Common myeloid progenitor, CD34-positive (primary cell): Measurements from ENCODE around the gene NOC4L.
A peak's percentile ranks its signal among the peaks of the same experiment; 100 is the strongest.

Experiments
- CTCF ChIA-PET: fragments of 350-600 bp; sonication (Branson Sonifier 250); formaldehyde crosslinking; loops from one replicate; lab custom pipeline; 2021; ENCODE audit warnings: antibody characterized with exemption; lab: Charles Lee
- POLR2A ChIA-PET: fragments of 350-600 bp; sonication (Branson Sonifier 250); formaldehyde crosslinking; loops from one replicate; lab custom pipeline; 2021; ENCODE audit warnings: antibody characterized with exemption; lab: Charles Lee
- DNase-seq, 3 donors: peaks; one replicate each; pipeline versions ENCODE4 v3.0.0 to v3.0.0-alpha.2; 2013
- H3K27ac ChIP-seq, 2 experiments: 1 replicate in 1 of 2; 2 replicates in 1 of 2; pipeline ENCODE4 v1.7.0; 2013; ENCODE audit warnings: inconsistent platforms in 2 of 2, low read length in 2 of 2, mild to moderate bottlenecking in 2 of 2, low read depth in 1 of 2, moderate library complexity in 1 of 2; ENCODE audit not compliant: severe bottlenecking in 2 of 2, insufficient read depth in 1 of 2, poor library complexity in 1 of 2
- H3K27me3 ChIP-seq, 5 experiments: replicated peaks in 2 of 5; 1 replicate in 3 of 5; 2 replicates in 2 of 5; pipeline versions ENCODE4 v1.6.1 to v1.7.0; 2013; ENCODE audit warnings: low read length in 4 of 5, mild to moderate bottlenecking in 2 of 5, moderate library complexity in 2 of 5, inconsistent platforms in 1 of 5; ENCODE audit not compliant: insufficient read depth in 5 of 5, control insufficient read depth in 4 of 5
- H3K36me3 ChIP-seq, 4 experiments: 1 replicate in 2 of 4; 2 replicates in 2 of 4; pipeline versions ENCODE4 v1.6.1 to v1.7.0; 2013; ENCODE audit warnings: low read length in 3 of 4, control low read depth in 1 of 4, mild to moderate bottlenecking in 1 of 4; ENCODE audit not compliant: control insufficient read depth in 4 of 4, insufficient read depth in 4 of 4
- H3K4me1 ChIP-seq, 4 experiments: 1 replicate in 3 of 4; 2 replicates in 1 of 4; pipeline versions ENCODE4 v1.6.1 to v1.7.1; 2013; ENCODE audit warnings: low read length in 3 of 4, mild to moderate bottlenecking in 3 of 4, control low read depth in 1 of 4, inconsistent platforms in 1 of 4, moderate library complexity in 1 of 4; ENCODE audit not compliant: control insufficient read depth in 4 of 4, insufficient read depth in 4 of 4; ENCODE audit errors: control extremely low read depth in 1 of 4
- H3K4me3 ChIP-seq, 7 experiments: 1 replicate in 4 of 7; 2 replicates in 3 of 7; pipeline versions ENCODE4 v1.5.1 to v1.7.0; 2013; ENCODE audit warnings: mild to moderate bottlenecking in 7 of 7, low read length in 6 of 7, moderate library complexity in 6 of 7, inconsistent platforms in 2 of 7, low read depth in 2 of 7, control low read depth in 1 of 7; ENCODE audit not compliant: insufficient read depth in 4 of 7, control insufficient read depth in 1 of 7; ENCODE audit errors: extremely low read depth in 1 of 7
- H3K9me3 ChIP-seq, 5 experiments: 1 replicate in 4 of 5; 2 replicates in 1 of 5; pipeline versions ENCODE4 v1.6.1 to v1.7.1; 2013; ENCODE audit warnings: low read length in 4 of 5, mild to moderate bottlenecking in 2 of 5, inconsistent platforms in 1 of 5, low read depth in 1 of 5, moderate library complexity in 1 of 5; ENCODE audit not compliant: control insufficient read depth in 4 of 5, insufficient read depth in 2 of 5; ENCODE audit errors: control extremely low read depth in 1 of 5
- WGBS: methylation state at CpG from one replicate; pipeline ENCODE4 v1.1.5; 2013; ENCODE audit not compliant: insufficient coverage; 5-methylcytosine and 5-hydroxymethylcytosine counted together

NOC4L gene

DNA sequence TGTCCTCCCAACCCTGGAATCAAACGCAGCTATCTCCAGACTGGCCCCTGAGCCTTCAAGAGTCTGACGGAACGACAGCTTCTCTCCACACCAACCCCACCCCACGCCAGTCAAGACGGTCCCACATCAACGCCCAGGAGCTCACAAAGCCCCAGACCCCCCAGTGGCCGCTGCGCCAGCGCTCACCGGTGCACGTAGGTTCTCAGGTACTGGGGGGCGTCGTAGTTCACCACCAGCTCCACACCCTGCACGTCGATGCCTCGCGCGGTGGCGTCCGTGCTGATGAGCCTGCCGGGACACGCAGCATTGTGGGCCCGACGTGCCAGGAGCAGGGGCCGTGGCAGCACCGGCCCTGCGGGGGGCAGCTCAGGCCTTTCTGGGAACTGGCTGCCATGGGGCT, 4.3 kb upstream of the NOC4L start:
- ChIA-PET POLR2A (no interaction called here), CTCF (no interaction called here)
- no peak overlapping the region for H3K4me3 ChIP-seq
- peaks cover 11 to 42% (median 36%) of the 10 kb centered on the region in 4 experiments for H3K36me3 ChIP-seq
- no peak overlapping the region for H3K27ac ChIP-seq
- no peak for DNase-seq
- no peaks in the 10 kb centered on the region for H3K9me3 ChIP-seq
- WGBS: 98% methylated on average over 27 of the region's 27 CpGs
- H3K4me1 ChIP-seq: peaks cover 0 to 16% (median 14%) of the 10 kb centered on the region in 4 experiments
- no peaks in the 10 kb centered on the region for H3K27me3 ChIP-seq

DNA sequence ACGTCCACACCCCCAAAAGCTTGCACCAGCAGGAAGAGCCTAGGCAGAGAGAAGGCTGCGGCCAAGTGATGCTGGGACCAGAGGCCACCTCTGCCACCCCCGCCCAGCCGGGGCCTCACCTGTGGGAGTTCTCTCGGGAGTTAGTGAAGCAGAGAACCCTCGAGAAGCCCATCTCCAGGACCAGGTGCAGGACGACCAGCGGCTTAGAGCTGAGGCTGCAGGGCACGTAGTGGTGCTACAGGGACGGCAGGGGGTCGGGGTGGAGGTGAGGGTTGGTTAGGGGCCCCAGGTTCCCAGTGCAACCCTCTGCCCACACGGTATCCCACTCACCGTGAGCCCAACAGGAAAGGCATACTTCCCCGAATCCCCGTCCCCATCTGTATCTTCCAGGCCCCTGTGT, 3.8 kb upstream of the NOC4L start:
- CTCF ChIA-PET: no interaction called here
- 93% methylated on average over 15 of the region's 15 CpGs for WGBS

DNA sequence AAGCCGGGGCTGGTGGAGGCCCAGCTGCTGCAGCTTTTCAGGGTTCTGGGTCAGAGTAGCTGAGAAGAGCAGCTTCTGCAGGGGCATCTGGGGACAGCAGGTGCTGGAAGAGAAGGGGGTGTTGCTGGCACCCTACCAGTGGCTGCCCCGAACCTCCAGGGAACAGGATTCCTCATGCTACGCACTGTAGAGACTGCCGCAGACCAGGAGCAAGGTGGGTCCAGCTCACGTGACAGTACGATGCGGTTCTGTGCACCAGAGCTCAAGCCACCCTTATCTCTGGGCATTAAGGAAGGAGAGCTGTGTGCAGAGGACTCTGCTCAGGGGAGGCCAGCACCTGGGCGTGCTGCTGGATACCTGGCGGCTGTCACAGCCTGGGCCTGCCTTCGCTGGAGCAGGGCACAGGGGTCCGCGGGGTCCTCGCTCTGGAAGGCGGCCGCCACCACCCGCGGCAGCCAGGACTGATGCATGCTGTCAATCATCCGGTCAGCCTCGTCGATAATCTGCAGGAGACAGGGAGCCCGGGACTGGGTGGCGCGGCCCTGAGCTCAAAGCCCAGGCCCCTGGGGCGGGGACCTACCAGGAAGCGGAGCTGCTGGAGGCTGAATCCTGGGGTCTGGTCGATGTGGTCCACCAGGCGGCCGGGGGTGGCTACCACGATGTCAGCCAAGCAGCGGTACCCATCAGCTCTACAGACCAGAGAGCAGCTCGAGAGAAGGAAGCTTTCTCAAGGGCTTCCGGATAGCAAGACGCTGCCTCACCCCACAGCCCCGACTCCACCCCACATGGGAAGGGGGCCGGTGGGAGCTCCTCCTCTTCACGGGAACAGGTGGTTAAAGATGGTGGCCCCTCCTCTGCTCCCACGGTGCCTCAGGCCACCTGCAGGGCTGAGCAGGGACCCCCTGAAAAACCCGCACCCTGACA, 3.1 kb upstream of the NOC4L start:
- H3K4me3 ChIP-seq: no peak overlapping the region
- no peaks in the 10 kb centered on the region for H3K9me3 ChIP-seq
- peaks cover 11 to 47% (median 38%) of the 10 kb centered on the region in 4 experiments for H3K36me3 ChIP-seq
- DNase-seq: no peak
- peaks cover 0 to 23% (median 22%) of the 10 kb centered on the region in 4 experiments for H3K4me1 ChIP-seq
- WGBS: 96% methylated on average over 33 of the region's 38 CpGs
- POLR2A ChIA-PET: no interaction called here
- H3K27me3 ChIP-seq: no peaks in the 10 kb centered on the region
- H3K27ac ChIP-seq: no peak overlapping the region
- CTCF ChIA-PET: interaction anchor here (1.4 kb wide), 1 partner anchor 16 kb away, joined by 3 read pairs; no protein-coding TSS in a partner anchor

More for the DNA sequence above, 3.8 kb upstream of the NOC4L start:
- no peak overlapping the region for H3K27ac ChIP-seq
- no peaks in the 10 kb centered on the region for H3K27me3 ChIP-seq
- peaks cover 11 to 42% (median 37%) of the 10 kb centered on the region in 4 experiments for H3K36me3 ChIP-seq
- H3K4me3 ChIP-seq: no peak overlapping the region
- H3K9me3 ChIP-seq: no peaks in the 10 kb centered on the region
- no peak for DNase-seq
- POLR2A ChIA-PET: no interaction called here
- peaks cover 0 to 22% (median 20%) of the 10 kb centered on the region in 4 experiments for H3K4me1 ChIP-seq

DNA sequence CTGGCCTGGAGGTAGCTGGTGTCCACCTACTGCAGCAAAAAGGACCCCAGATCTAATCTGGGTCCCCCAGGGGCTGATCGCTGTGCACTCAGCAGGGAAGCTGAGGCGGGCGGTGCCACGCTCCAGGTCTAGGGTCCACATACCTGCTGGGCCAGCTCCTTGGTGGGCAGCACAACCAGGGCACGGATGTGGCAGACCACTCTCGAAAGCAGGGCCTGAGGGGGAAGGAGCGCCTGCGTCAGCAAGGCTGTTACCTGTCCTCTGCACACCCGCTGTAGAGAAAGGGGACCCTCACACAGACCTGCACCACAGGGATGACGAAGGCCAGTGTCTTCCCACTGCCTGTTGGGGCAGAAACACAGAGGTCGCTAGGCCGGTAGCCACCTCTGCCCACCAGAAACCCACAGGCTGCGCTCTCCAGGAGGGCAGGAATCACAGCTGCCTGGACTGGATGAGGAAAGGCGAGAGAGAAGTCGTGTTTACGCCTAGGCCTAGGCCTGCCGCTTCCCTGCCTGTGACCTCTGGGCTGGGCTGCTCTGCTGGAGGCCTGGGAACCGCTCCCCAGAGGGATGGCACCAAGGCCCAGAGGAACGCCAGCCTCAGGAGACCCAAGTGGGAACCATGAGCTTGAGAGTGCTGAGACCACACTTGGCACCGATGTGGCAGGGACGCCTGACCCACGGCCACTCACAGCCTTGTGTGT, 2.1 kb upstream of the NOC4L start:
- 95% methylated on average over 17 of the region's 22 CpGs for WGBS
- POLR2A ChIA-PET: no interaction called here
- DNase-seq: no peak

DNA sequence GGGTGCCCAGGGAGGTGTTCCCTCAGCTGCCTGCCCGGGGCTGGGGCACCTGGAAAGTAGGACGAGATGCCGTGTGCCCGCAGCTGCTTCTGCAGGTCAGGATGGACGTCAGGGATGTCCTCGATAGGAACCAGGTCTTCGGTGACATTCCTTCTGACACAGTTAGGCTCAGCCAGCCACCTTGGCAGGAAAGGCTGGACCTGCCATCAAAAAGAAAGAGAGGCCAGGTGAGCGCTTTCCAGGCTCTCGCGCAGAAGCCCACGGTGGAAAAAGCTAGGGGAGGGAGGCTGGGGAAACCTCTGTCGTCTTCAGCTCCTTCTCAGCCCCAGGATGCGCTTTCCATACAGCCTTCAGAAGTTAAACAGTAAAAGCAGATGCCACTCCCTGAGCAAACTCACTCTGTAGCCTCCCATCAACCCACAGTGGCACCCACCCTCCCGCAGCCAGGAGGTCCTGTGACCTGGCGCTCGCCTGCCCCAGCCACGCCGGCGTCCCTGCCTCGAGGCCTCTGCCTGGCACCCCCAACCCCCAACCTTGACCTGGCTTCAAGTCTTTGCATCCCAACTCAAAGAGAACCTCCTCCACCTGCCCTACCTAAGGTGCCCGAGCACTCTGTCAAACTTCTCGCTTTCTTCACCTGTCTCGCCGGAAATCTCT, 1.4 kb upstream of the NOC4L start:
- Histone ChIP-seq H3K4me3 (peak overlapping the region in 6 of 7 experiments; percentile 68 to 90 (median 84)), H3K9me3 (no peaks in the 10 kb centered on the region), H3K4me1 (peaks cover 0 to 23% (median 22%) of the 10 kb centered on the region in 4 experiments), H3K36me3 (peaks cover 11 to 61% (median 45%) of the 10 kb centered on the region in 4 experiments), H3K27me3 (no peaks in the 10 kb centered on the region), H3K27ac (no peak overlapping the region)
- 86% methylated on average over 23 of the region's 24 CpGs for WGBS
- CTCF ChIA-PET: no interaction called here
- no peak for DNase-seq
- POLR2A ChIA-PET: no interaction called here

More for the DNA sequence above, 2.1 kb upstream of the NOC4L start:
- Histone ChIP-seq H3K4me1 (peaks cover 0 to 23% (median 22%) of the 10 kb centered on the region in 4 experiments), H3K27me3 (no peaks in the 10 kb centered on the region), H3K27ac (no peak overlapping the region), H3K4me3 (peak overlapping the region in 1 of 7 experiments; percentile 68), H3K36me3 (peaks cover 11 to 54% (median 42%) of the 10 kb centered on the region in 4 experiments), H3K9me3 (no peaks in the 10 kb centered on the region)
- CTCF ChIA-PET: interaction anchor here (1.4 kb wide), 1 partner anchor 17 kb away, joined by 3 read pairs; no protein-coding TSS in a partner anchor

DNA sequence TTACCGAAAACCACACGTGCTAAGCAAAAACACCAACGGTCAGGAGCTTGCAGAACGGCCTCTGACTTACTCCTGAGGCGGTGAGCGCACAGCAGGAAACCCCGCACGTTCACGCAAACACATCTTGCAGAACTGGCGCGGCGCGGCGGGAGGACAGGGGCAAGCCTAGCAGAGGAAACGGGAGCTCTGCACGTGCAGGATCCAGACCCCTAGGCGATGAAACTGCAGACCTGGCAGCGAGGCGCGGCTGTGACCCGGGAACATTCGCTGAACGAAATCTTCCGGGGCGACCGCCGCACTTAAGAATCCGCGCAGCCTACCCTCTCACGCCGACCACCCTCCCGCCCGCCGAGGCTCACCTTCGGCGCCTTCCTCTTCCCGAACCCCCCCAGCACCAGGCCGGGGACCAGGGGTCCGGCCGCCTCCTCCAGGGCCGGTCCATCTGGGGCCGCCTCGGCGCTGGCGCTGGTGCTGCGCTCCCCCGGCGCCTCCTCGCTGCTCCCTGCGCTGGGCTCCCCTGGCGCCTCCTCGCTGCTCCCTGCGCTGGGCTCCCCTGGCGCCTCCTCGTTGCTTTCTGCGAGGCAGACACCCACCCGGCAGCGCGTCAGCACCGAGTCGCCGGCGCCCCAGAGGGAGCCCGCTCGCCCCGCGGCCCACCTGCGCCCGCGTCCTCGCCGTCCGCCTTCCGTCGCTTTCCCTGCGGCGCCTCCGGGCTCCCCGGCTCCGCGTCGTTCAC, 753 bp upstream of the NOC4L start:
- CTCF ChIA-PET: no interaction called here
- no peaks in the 10 kb centered on the region for H3K9me3 ChIP-seq
- H3K27ac ChIP-seq: no peak overlapping the region
- peaks cover 0 to 23% (median 22%) of the 10 kb centered on the region in 4 experiments for H3K4me1 ChIP-seq
- peak overlapping the region; percentile 68 to 90 (median 83) for H3K4me3 ChIP-seq
- POLR2A ChIA-PET: no interaction called here
- peak in 2 of 3 donors; percentile 6 to 40 for DNase-seq
- peaks cover 11 to 68% (median 46%) of the 10 kb centered on the region in 4 experiments for H3K36me3 ChIP-seq
- 1% methylated on average over 62 of the region's 82 CpGs for WGBS
- no peaks in the 10 kb centered on the region for H3K27me3 ChIP-seq
